Middle frontal gyrus (tissue), 1 donor: ENCODE measurements around the gene MPP2.
"Not testable (repeated sequence)": the region's sequence is repeated elsewhere in the genome, so short reads cannot be mapped to it uniquely, and the experiment has no call there.

Experiments used
- DNase-seq: peaks from one replicate; pipeline ENCODE4 v3.0.0-alpha.2; 2015; ENCODE audit warnings: low spot score; ENCODE audit errors: extremely low spot score

Gene MPP2

GRCh38 chr17:43931062-43931571, 23.8 kb upstream of the MPP2 start:
- no peak for DNase-seq

- DNase-seq = no peak
Observed at GRCh38 chr17:43928609-43929008, 21.3 kb upstream of the MPP2 start.

- DNase-seq = not testable (repeated sequence)
Observed at GRCh38 chr17:43927929-43928328, 20.6 kb upstream of the MPP2 start.

- DNase-seq = no peak
Observed at GRCh38 chr17:43927060-43927864, 19.9 kb upstream of the MPP2 start.

GRCh38 chr17:43924558-43924957, 17.2 kb upstream of the MPP2 start:
- DNase-seq = no peak

- no peak for DNase-seq
Observed at GRCh38 chr17:43920500-43921095, 13.3 kb upstream of the MPP2 start.

GRCh38 chr17:43918026-43918389, 10.7 kb upstream of the MPP2 start:
- no peak for DNase-seq

- DNase-seq = no peak
Observed at GRCh38 chr17:43917348-43918025, 10.2 kb upstream of the MPP2 start.

GRCh38 chr17:43917016-43917347, 9.6 kb upstream of the MPP2 start:
- no peak for DNase-seq

GRCh38 chr17:43916385-43916784, 9.0 kb upstream of the MPP2 start:
- DNase-seq = no peak

- DNase-seq = no peak
Observed at GRCh38 chr17:43915559-43915958, 8.2 kb upstream of the MPP2 start.

GRCh38 chr17:43914451-43914850, 7.1 kb upstream of the MPP2 start:
- no peak for DNase-seq

- no peak for DNase-seq
Observed at GRCh38 chr17:43913584-43913983, 6.2 kb upstream of the MPP2 start.

GRCh38 chr17:43912635-43913304, 5.4 kb upstream of the MPP2 start:
- no peak for DNase-seq

- no peak for DNase-seq
Observed at GRCh38 chr17:43911904-43912303, 4.6 kb upstream of the MPP2 start.

GRCh38 chr17:43909537-43910231, 2.3 kb upstream of the MPP2 start:
- no peak for DNase-seq

GRCh38 chr17:43907998-43908721, 824 bp upstream of the MPP2 start:
- DNase-seq = peak; percentile 87

GRCh38 chr17:43906951-43907424, 348 bp downstream of the MPP2 start:
- DNase-seq = no peak

GRCh38 chr17:43905985-43906852, 1.1 kb downstream of the MPP2 start:
- peak; percentile 78 for DNase-seq
